Activated naive CD8-positive, alpha-beta T cell treated with anti-CD3 and anti-CD28 coated beads, Interleukin-2, amount 50 U/mL, for 24 hours (primary cell): ENCODE results near the gene CLPTM1L.

Source experiments
- ATAC-seq: fragments of 150-1000 bp; cut with Tn5 transposase; one replicate; pipeline ENCODE4 v1.10.0; 2021
- DNase-seq: peaks from one replicate; pipeline ENCODE4 v3.0.0; 2021
- H3K27ac Mint-ChIP-seq: one replicate; pipeline ENCODE4 v1.8.0; 2021; ENCODE audit warnings: mild to moderate bottlenecking, mixed read lengths
- H3K27me3 Mint-ChIP-seq: one replicate; pipeline ENCODE4 v1.8.0; 2021; ENCODE audit warnings: mixed read lengths
- H3K36me3 Mint-ChIP-seq: one replicate; pipeline ENCODE4 v1.8.0; 2021; ENCODE audit warnings: low read depth, mixed read lengths
- H3K4me1 Mint-ChIP-seq: one replicate; pipeline ENCODE4 v1.8.0; 2021; ENCODE audit warnings: mixed read lengths
- H3K4me3 Mint-ChIP-seq: one replicate; pipeline ENCODE4 v1.8.0; 2021; ENCODE audit warnings: mild to moderate bottlenecking, moderate library complexity, mixed read lengths
- H3K9me3 Mint-ChIP-seq: one replicate; pipeline ENCODE4 v1.8.0; 2021; ENCODE audit warnings: mixed read lengths

The CLPTM1L gene

GRCh38 chr5:1315018-1315708 is 29.7 kb downstream of the CLPTM1L start:
- Mint-ChIP-seq H3K27ac (no peak overlapping the region), H3K9me3 (peaks cover 12% of the 10 kb centered on the region), H3K27me3 (no peaks in the 10 kb centered on the region), H3K36me3 (peaks cover 20% of the 10 kb centered on the region), H3K4me1 (peaks cover 64% of the 10 kb centered on the region), H3K4me3 (peak overlapping the region; percentile 55)
- no peak for DNase-seq
- no peak for ATAC-seq

- Mint-ChIP-seq H3K9me3 (peaks cover 14% of the 10 kb centered on the region), H3K4me3 (no peak overlapping the region), H3K27ac (no peak overlapping the region), H3K4me1 (peaks cover 64% of the 10 kb centered on the region), H3K36me3 (peaks cover 18% of the 10 kb centered on the region), H3K27me3 (no peaks in the 10 kb centered on the region)
- DNase-seq (no peak), ATAC-seq (no peak)
Observed at GRCh38 chr5:1314564-1314982, 30.3 kb downstream of the CLPTM1L start.

- peaks cover 14% of the 10 kb centered on the region for H3K9me3 Mint-ChIP-seq
- ATAC-seq (peak; percentile 60), DNase-seq (peak; percentile 42)
- H3K27ac Mint-ChIP-seq, result no peak overlapping the region
- H3K4me1 Mint-ChIP-seq, result peaks cover 64% of the 10 kb centered on the region
- no peak overlapping the region for H3K4me3 Mint-ChIP-seq
- no peaks in the 10 kb centered on the region for H3K27me3 Mint-ChIP-seq
- peaks cover 13% of the 10 kb centered on the region for H3K36me3 Mint-ChIP-seq
Observed at GRCh38 chr5:1312993-1313833, 31.7 kb downstream of the CLPTM1L start.

GRCh38 chr5:1312206-1312605 is 32.7 kb downstream of the CLPTM1L start:
- H3K4me1 Mint-ChIP-seq, result peaks cover 61% of the 10 kb centered on the region
- no peak overlapping the region for H3K4me3 Mint-ChIP-seq
- DNase-seq (peak; percentile 23), ATAC-seq (no peak)
- H3K36me3 Mint-ChIP-seq, result peaks cover 4% of the 10 kb centered on the region
- no peaks in the 10 kb centered on the region for H3K27me3 Mint-ChIP-seq
- H3K9me3 Mint-ChIP-seq, result peaks cover 14% of the 10 kb centered on the region
- H3K27ac Mint-ChIP-seq, result no peak overlapping the region

GRCh38 chr5:1311439-1312055 is 33.4 kb downstream of the CLPTM1L start:
- H3K36me3 Mint-ChIP-seq, result no peaks in the 10 kb centered on the region
- H3K4me3 Mint-ChIP-seq, result no peak overlapping the region
- DNase-seq (no peak), ATAC-seq (no peak)
- peaks cover 14% of the 10 kb centered on the region for H3K9me3 Mint-ChIP-seq
- H3K4me1 Mint-ChIP-seq, result peaks cover 55% of the 10 kb centered on the region
- H3K27ac Mint-ChIP-seq, result no peak overlapping the region
- no peaks in the 10 kb centered on the region for H3K27me3 Mint-ChIP-seq

GRCh38 chr5:1310118-1310517 is 34.8 kb downstream of the CLPTM1L start:
- no peak for ATAC-seq
- Mint-ChIP-seq H3K27ac (no peak overlapping the region), H3K27me3 (no peaks in the 10 kb centered on the region), H3K36me3 (no peaks in the 10 kb centered on the region), H3K9me3 (peaks cover 14% of the 10 kb centered on the region), H3K4me3 (no peak overlapping the region), H3K4me1 (peaks cover 40% of the 10 kb centered on the region)
- DNase-seq, result no peak

- Mint-ChIP-seq H3K9me3 (no peaks in the 10 kb centered on the region), H3K27ac (no peak overlapping the region), H3K27me3 (no peaks in the 10 kb centered on the region), H3K4me1 (no peaks in the 10 kb centered on the region), H3K4me3 (no peak overlapping the region), H3K36me3 (no peaks in the 10 kb centered on the region)
- DNase-seq, result no peak
- no peak for ATAC-seq
Observed at GRCh38 chr5:1304033-1304432, 40.9 kb downstream of the CLPTM1L start.

- Mint-ChIP-seq H3K4me3 (no peak overlapping the region), H3K4me1 (no peaks in the 10 kb centered on the region), H3K9me3 (no peaks in the 10 kb centered on the region), H3K27ac (no peak overlapping the region), H3K36me3 (no peaks in the 10 kb centered on the region), H3K27me3 (no peaks in the 10 kb centered on the region)
- DNase-seq, result no peak
- ATAC-seq, result no peak
Observed at GRCh38 chr5:1302258-1302657, 42.6 kb downstream of the CLPTM1L start.

GRCh38 chr5:1300581-1301083 is 44.3 kb downstream of the CLPTM1L start:
- ATAC-seq (no peak), DNase-seq (no peak)
- Mint-ChIP-seq H3K4me1 (no peaks in the 10 kb centered on the region), H3K36me3 (no peaks in the 10 kb centered on the region), H3K9me3 (no peaks in the 10 kb centered on the region), H3K27ac (no peak overlapping the region), H3K27me3 (no peaks in the 10 kb centered on the region), H3K4me3 (no peak overlapping the region)

- no peaks in the 10 kb centered on the region for H3K36me3 Mint-ChIP-seq
Observed at GRCh38 chr5:1299961-1300360, 44.9 kb downstream of the CLPTM1L start.

GRCh38 chr5:1299511-1299850 is 45.4 kb downstream of the CLPTM1L start:
- no peaks in the 10 kb centered on the region for H3K27me3 Mint-ChIP-seq
- H3K4me1 Mint-ChIP-seq, result no peaks in the 10 kb centered on the region
- H3K36me3 Mint-ChIP-seq, result no peaks in the 10 kb centered on the region
- no peak overlapping the region for H3K4me3 Mint-ChIP-seq
- H3K27ac Mint-ChIP-seq, result no peak overlapping the region
- ATAC-seq (no peak), DNase-seq (no peak)
- H3K9me3 Mint-ChIP-seq, result no peaks in the 10 kb centered on the region

More at GRCh38 chr5:1299961-1300360, 44.9 kb downstream of the CLPTM1L start:
- Mint-ChIP-seq H3K27ac (no peak overlapping the region), H3K4me1 (no peaks in the 10 kb centered on the region), H3K9me3 (no peaks in the 10 kb centered on the region), H3K27me3 (no peaks in the 10 kb centered on the region), H3K4me3 (no peak overlapping the region)
- DNase-seq (no peak), ATAC-seq (no peak)

GRCh38 chr5:1298723-1299510 is 46.0 kb downstream of the CLPTM1L start:
- H3K4me3 Mint-ChIP-seq, result no peak overlapping the region
- ATAC-seq (no peak), DNase-seq (no peak)
- H3K9me3 Mint-ChIP-seq, result no peaks in the 10 kb centered on the region
- H3K36me3 Mint-ChIP-seq, result no peaks in the 10 kb centered on the region
- H3K4me1 Mint-ChIP-seq, result no peaks in the 10 kb centered on the region
- H3K27me3 Mint-ChIP-seq, result no peaks in the 10 kb centered on the region
- no peak overlapping the region for H3K27ac Mint-ChIP-seq

- Mint-ChIP-seq H3K27ac (no peak overlapping the region), H3K4me3 (no peak overlapping the region), H3K9me3 (no peaks in the 10 kb centered on the region), H3K27me3 (no peaks in the 10 kb centered on the region), H3K36me3 (no peaks in the 10 kb centered on the region), H3K4me1 (peaks cover 3% of the 10 kb centered on the region)
- no peak for DNase-seq
- no peak for ATAC-seq
Observed at GRCh38 chr5:1298067-1298551, 46.8 kb downstream of the CLPTM1L start.

GRCh38 chr5:1297243-1297642 is 47.7 kb downstream of the CLPTM1L start:
- Mint-ChIP-seq H3K36me3 (no peaks in the 10 kb centered on the region), H3K27me3 (no peaks in the 10 kb centered on the region)
- no peak for ATAC-seq

More at GRCh38 chr5:1297243-1297642, 47.7 kb downstream of the CLPTM1L start:
- H3K4me3 Mint-ChIP-seq, result no peak overlapping the region
- H3K9me3 Mint-ChIP-seq, result no peaks in the 10 kb centered on the region
- H3K4me1 Mint-ChIP-seq, result peaks cover 3% of the 10 kb centered on the region
- H3K27ac Mint-ChIP-seq, result no peak overlapping the region
- DNase-seq, result no peak
